Astrocyte of the spinal cord (primary cell): ENCODE measurements around the gene FOXM1.

ENCODE experiments used
- DNase-seq: peaks from one replicate; pipeline ENCODE4 v3.0.0; 2011; ENCODE audit warnings: low read depth, low spot score
- H3K4me3 ChIP-seq: 2 replicates; pipeline ENCODE4 v1.5.1; 2011; ENCODE audit warnings: low read depth, mild to moderate bottlenecking, low read length, moderate library complexity
- CTCF ChIP-seq: IDR thresholded peaks from 2 replicates; pipeline ENCODE4 v1.5.1; 2012; ENCODE audit warnings: low read depth, mild to moderate bottlenecking, low read length, inconsistent platforms
- in situ Hi-C: cut with HindIII; loops from 2 replicates; pipeline ENCODE4 v1.10.0; 2017; ENCODE audit warnings: low sequenced_read_pairs

Gene FOXM1

GRCh38 chr12:2855546-2855945 lies 21.4 kb downstream of the FOXM1 start:
- in situ Hi-C loops: no loop called here
- no peak for TF ChIP-seq CTCF
- no peak for DNase-seq
- H3K4me3 ChIP-seq: no peak overlapping the region

- H3K4me3 ChIP-seq: no peak overlapping the region
- no peak for TF ChIP-seq CTCF
- DNase-seq: no peak
- in situ Hi-C loops: no loop called here
Observed at GRCh38 chr12:2854669-2855453, 22.1 kb downstream of the FOXM1 start.

GRCh38 chr12:2853626-2854025 lies 23.3 kb downstream of the FOXM1 start:
- no peak overlapping the region for H3K4me3 ChIP-seq
- DNase-seq: peak; percentile 71
- in situ Hi-C loops: no loop called here
- TF ChIP-seq CTCF: peak; percentile 98

GRCh38 chr12:2851931-2852330 lies 25.0 kb downstream of the FOXM1 start:
- in situ Hi-C loops: no loop called here
- H3K4me3 ChIP-seq: no peak overlapping the region
- no peak for DNase-seq
- no peak for TF ChIP-seq CTCF

GRCh38 chr12:2845280-2845679 lies 31.7 kb downstream of the FOXM1 start:
- DNase-seq: peak; percentile 67
- TF ChIP-seq CTCF: no peak
- no peak overlapping the region for H3K4me3 ChIP-seq
- in situ Hi-C loops: no loop called here

- H3K4me3 ChIP-seq: no peak overlapping the region
- DNase-seq: no peak
- no peak for TF ChIP-seq CTCF
- in situ Hi-C loops: no loop called here
Observed at GRCh38 chr12:2844786-2845185, 32.2 kb downstream of the FOXM1 start.
